Pons (tissue), 1 donor: ENCODE results near the gene SLC39A10.
"Not testable (repeated sequence)": the region's sequence is repeated elsewhere in the genome, so short reads cannot be mapped to it uniquely, and the experiment has no call there.

ENCODE experiments used
- DNase-seq: peaks from one replicate; pipeline ENCODE4 v3.0.0-alpha.2; 2016; ENCODE audit warnings: low spot score

Gene SLC39A10

GRCh38 chr2:195674491-195675221 lies 17.6 kb downstream of the SLC39A10 start:
- no peak for DNase-seq

DNA sequence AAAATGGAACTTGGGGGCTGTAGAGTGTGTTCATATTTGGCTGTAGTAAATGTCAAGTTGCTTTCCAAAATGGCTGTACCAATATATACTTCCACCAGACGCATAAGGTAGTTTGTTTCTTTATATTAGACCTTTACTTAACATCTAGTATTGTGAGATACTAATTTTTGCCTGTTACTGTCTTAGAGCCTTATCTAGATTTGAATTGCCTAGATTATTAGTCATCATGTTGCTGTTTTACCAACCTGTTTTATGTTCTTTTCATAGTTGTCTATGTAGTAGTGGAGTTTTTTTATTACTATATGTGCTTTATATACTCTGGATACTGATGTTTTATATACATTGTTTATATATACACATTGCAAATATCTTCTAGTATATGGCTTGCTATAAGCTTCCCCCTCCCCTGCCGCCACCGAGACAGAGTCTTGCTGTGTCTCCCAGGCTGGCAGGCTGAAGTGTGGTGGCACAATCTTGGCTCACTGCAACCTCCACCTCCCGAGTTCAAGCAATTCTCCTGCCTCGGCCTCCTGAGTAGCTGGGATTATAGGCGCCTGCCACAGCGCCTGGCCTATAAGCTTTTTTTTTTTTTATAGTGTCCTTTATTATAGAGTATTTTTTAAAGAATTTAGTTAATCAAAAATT lies 18.9 kb downstream of the SLC39A10 start:
- no peak for DNase-seq

DNA sequence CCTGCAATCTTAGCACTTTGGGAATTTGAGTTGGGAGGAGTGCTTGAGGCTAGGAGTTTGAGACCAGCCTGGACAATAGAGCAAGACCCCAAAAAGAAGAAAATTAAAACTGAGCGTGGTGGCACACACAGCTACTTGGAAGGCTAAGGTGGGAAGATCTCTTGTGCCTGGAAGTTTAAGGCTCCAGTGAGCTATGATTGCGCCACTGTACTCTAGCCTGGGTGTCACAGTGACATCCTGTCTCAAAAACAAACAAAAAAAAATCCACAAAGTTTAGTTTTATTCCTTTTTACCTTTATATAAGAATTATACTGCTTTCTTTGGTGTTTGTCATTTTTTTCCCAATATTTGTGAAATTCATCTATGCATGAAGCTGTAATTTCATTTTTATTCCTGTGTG lies 20.3 kb downstream of the SLC39A10 start:
- no peak for DNase-seq

GRCh38 chr2:195677884-195678283 lies 20.9 kb downstream of the SLC39A10 start:
- no peak for DNase-seq

DNA sequence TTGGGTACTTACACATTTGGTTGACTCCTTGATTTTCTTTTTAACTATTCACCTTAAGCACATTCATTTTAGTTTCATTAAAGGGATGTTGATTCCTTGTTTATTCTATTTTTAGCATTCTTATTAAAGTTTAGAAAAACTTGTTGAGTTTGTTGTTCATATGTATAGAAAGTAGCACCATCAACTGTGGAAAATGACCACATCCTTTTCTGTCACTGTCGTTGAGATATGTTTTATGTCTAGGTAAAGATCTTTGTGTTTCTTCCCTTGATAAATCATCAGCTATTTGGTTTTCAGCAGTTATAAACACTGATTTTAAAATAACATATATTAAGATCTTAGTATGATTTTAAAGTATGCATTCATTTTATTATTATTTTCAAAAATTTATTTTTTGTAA lies 25.1 kb downstream of the SLC39A10 start:
- DNase-seq: no peak

DNA sequence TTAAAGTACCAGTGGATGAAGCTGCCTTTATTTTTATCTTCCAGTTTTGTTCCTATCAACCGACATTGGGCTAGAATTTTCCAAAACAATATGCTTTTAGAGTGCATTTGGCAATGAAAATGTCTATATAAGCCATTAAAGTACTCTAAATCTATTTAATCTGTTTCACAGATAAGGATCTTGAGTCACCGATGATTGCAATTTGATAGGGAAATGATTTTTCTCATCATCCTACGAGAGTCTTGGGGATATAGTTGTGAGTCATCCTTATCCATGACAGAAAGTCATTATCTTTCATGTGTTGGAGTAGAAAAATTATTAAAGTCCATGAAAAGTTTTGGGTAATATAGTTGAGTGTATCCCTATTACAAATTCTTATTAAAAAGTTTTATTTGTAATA lies 26.1 kb downstream of the SLC39A10 start:
- no peak for DNase-seq

- DNase-seq: no peak
Measured at GRCh38 chr2:195686564-195686963, 29.5 kb downstream of the SLC39A10 start.

DNA sequence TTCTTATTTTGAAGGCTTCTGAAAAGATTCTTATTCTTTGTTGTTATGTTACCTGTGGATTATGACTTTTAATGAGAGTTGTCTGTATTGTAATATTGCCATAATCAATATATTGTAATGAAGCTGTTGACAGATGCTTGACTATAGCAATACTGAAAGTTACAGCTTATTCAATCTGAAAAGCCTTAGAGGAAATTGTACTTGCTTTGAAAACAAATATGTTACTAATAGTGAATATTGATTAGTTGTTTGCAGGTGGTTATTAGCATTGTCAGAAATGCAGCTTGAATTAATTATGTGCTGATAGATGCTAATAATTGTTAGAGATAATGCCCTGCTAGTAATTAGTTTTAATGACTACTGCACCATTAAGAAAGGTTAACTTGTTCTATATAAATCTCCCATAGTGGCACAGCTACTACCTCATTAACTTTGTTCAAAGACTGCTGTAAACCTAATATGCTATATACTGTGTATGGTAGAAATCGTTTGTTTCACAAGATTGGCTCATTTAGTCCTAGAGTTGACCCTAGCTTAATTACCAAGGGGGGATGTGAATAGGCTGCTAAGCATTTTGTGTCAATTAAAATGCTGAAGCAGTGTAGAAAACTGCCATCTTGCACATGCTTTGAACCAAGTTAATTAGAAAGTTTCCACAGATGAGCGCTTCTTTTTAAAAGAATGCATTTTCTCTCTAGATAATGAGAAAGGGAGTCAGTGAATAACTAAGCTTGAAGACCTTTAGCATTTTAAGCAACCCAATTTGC lies 30.5 kb downstream of the SLC39A10 start:
- no peak for DNase-seq

DNA sequence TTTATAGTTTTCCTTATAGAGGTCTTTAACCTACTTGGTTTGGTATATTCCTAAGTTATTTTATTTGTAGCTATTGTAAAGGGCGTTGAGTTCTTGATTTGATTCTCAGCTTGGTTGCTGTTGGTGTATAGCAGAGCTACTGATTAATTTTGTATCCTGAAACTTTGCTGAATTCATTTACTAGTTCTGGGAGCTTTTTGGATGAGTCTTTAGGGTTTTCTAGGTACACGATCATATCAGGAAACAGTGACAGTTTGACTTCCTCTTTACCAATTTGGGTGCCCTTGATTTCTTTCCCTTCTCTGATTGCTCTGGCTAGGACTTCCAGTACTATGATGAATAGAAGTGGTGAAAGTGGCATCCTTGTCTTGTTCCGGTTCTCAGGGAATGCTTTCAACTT lies 35.5 kb downstream of the SLC39A10 start:
- not testable (repeated sequence) for DNase-seq

GRCh38 chr2:195694553-195694952 lies 37.5 kb downstream of the SLC39A10 start:
- DNase-seq: no peak

DNA sequence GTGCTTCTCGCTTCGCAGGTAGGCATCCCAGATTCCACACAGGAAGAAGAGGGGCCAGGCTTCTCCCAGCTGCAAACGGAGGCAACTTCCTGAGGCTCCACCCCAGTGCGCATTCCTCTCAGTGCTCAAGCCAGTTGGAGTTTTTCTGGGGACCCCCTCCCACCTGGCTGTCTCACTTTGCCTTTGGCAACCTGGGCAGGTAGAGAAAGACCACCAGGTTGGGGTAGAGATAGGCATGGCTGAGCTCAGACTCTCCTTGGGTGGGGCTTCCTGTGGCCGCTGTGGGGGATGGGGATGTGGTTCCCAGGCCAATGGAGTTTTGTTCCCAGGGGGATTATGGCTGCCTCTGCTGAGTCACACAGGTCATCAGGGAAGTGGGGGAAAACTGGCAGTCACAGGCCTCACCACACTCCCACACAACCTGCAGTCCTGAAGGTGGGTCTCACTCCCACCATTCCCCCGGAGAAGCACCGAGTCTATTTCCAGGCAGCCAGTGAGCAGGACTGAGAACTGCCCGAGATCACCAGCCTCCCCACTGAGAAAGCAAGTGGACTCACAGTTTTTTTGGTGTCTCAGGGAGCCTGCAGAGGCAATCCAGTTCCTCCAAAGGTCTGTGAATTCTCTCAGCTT lies 38.1 kb downstream of the SLC39A10 start:
- no peak for DNase-seq

GRCh38 chr2:195696012-195696411 lies 39.0 kb downstream of the SLC39A10 start:
- no peak for DNase-seq

DNA sequence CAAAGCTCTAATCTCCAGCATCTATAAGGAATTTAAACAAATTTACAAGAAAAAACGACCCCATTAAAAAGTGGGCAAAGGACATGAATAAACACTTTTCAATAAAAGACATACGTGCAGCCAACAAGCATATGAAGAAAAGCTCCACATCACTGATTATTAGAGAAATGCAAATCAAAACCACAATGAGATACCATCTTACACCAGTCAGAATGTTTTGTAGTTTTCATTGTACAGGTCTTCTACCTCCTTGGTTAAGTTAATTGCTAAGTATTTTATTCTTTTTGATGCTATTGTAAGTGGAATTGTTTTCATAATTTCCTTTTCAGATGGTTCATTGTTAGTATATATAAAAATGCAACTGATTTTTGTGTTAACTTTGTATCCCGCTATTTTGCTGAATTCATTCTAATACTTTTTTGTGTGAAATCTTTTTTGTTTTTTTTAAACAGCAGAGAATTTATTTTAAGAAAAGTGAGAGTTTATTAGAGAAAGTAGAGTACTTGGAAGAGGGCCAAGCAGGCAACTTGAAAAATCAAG lies 40.7 kb downstream of the SLC39A10 start:
- DNase-seq: no peak

DNA sequence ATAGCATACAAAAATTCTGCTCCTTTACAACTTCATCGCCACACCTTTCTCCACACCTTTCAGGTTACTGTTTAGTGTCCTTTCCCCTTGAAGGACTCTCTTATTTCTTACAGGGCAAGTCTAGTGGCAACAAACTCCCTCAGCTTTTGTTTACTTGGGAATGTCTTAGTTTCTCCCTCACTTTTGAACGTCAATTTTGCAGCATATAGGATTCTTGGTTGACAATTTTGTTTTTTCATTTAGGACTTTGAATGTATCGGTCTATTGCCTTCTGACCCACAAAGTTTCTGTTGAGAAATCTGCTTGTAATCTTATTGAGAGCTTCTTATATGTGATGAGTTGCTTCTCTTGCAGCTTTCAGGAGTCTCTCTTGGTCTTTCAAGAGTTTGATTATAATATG lies 43.5 kb downstream of the SLC39A10 start:
- no peak for DNase-seq

DNA sequence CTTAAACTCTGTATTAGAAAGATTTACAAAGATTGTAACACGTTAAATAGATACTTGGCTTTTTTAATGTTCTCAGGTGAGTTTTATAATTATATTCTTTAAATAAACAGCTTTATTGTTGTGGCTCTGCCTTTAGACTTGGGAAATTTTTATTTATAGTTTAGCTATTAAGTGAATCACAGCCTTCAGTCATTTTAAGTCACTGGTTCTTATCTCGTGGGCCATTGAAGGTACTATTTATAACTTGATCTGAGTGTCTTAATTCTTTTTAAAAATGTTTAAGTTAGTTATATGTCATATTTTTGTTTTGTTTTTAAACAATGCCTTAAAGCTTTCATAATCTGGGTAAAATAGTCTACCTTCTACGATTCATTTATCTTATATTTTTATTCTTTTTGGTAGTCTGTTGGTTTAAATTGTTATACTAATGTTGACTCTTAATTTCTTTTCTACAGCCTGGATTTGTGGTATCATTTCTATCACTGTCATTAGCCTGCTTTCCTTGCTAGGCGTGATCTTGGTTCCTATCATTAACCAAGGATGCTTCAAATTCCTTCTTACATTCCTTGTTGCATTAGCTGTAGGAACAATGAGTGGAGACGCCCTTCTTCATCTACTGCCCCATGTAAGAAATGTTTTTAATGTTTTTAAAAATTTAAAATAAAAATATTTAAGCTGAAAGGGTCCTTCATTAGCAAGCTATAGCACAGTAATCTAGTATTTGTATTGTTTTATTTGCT lies 49.3 kb downstream of the SLC39A10 start:
- DNase-seq: no peak

- no peak for DNase-seq
Measured at GRCh38 chr2:195709901-195710806, 53.1 kb downstream of the SLC39A10 start.

DNA sequence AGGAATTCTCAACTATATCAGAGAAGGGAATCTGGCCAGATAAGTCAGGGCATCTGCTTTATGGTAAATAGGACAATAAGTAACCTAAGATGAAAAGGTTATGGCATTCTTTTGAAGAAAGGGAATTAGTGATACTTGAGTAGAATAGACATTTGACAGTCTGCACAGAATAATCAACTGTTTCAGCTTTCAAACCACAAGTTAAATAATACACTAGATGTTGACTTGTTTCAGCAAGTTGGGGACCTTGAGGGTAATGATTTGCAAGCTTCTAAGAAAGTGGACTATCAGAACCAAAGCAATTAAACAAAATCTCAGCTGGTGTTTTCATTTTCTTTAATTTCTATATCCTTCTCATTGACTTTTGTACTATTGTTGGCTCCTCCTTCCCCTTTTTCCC lies 54.5 kb downstream of the SLC39A10 start:
- DNase-seq: no peak

DNA sequence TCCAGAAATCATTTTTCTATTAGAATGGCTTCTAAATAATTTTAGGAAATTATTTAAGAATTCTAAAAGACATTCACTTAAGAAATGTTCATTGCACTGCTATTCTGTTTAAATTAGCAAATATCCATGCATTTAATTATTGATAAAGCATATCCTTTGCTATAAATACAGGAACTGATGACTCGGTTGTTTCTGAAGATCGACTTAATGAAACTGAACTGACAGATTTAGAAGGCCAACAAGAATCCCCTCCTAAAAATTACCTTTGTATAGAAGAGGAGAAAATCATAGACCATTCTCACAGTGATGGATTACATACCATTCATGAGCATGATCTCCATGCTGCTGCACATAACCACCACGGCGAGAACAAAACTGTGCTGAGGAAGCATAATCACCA lies 59.4 kb downstream of the SLC39A10 start:
- DNase-seq: no peak

DNA sequence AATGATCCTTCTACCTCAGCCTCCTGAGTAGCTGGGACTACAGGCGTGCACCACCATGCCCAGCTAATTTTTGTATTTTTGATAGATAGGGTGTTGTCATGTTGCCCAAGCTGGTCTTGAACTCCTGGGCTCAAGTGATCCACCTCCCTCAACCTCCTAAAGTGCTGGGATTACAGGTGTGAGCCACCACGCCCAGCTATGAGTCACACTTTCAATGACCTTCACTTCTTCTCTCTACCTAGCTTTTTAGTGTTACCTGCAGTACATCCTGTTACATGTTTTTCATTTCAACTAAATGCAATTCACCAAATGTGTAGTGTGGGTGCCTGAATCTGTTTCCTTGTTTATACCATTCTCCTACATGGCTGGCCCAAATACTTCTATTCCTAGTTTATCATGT lies 64.0 kb downstream of the SLC39A10 start:
- DNase-seq: no peak

GRCh38 chr2:195722075-195722474 lies 65.0 kb downstream of the SLC39A10 start:
- no peak for DNase-seq

- no peak for DNase-seq
Measured at GRCh38 chr2:195727106-195727505, 70.1 kb downstream of the SLC39A10 start.
